OCI-LY1 (cell line): ENCODE data around the gene HACD2.

Experiments used
- H2AFZ ChIP-seq: fragments of 200-600 bp; sonication (generic), shearing (Covaris generic); 2 replicates; pipeline ENCODE4 v1.6.0; 2014; ENCODE audit warnings: antibody characterized with exemption, mild to moderate bottlenecking, low read length
- H3F3A ChIP-seq: fragments of 200-600 bp; sonication (generic), shearing (Covaris generic); 2 replicates; pipeline ENCODE4 v1.6.0; 2014; ENCODE audit warnings: mild to moderate bottlenecking, antibody characterized with exemption, low read length, moderate library complexity; ENCODE audit not compliant: insufficient read depth
- H3K27ac ChIP-seq: fragments of 200-600 bp; sonication (generic); 2 replicates; pipeline ENCODE4 v1.5.1; 2014; ENCODE audit warnings: low read length, mixed run types, mild to moderate bottlenecking, low read depth; ENCODE audit not compliant: poor library complexity, severe bottlenecking
- H3K27me3 ChIP-seq: fragments of 200-600 bp; sonication (generic); 2 replicates; pipeline ENCODE4 v1.6.0; 2014; ENCODE audit warnings: antibody characterized with exemption, mild to moderate bottlenecking, low read length, moderate library complexity; ENCODE audit not compliant: insufficient read depth
- H3K36me3 ChIP-seq: fragments of 200-600 bp; sonication (generic); 2 replicates; pipeline ENCODE4 v1.6.1; 2014; ENCODE audit warnings: mild to moderate bottlenecking, antibody characterized with exemption, low read length, moderate library complexity, mixed read lengths; ENCODE audit not compliant: insufficient read depth
- H3K4me1 ChIP-seq: fragments of 200-600 bp; sonication (generic); 2 replicates; pipeline ENCODE4 v1.5.1; 2014; ENCODE audit warnings: mild to moderate bottlenecking, low read length, moderate library complexity; ENCODE audit not compliant: insufficient read depth, severe bottlenecking
- H3K4me2 ChIP-seq: fragments of 200-600 bp; sonication (generic), shearing (Covaris generic); 2 replicates; pipeline ENCODE4 v1.6.1; 2014; ENCODE audit warnings: low read length
- H3K4me3 ChIP-seq: fragments of 200-600 bp; sonication (generic); 2 replicates; pipeline ENCODE4 v1.5.1; 2014; ENCODE audit warnings: low read length, low read depth, mild to moderate bottlenecking, mixed read lengths; ENCODE audit not compliant: poor library complexity, severe bottlenecking
- H3K79me2 ChIP-seq: fragments of 200-600 bp; shearing (Covaris generic); 2 replicates; pipeline ENCODE4 v1.6.1; 2016; ENCODE audit warnings: mixed run types, low read length, mixed read lengths; ENCODE audit not compliant: insufficient read depth
- H3K9ac ChIP-seq: fragments of 200-600 bp; sonication (generic), shearing (Covaris generic); 2 replicates; pipeline ENCODE4 v1.6.1; 2014; ENCODE audit warnings: mild to moderate bottlenecking, low read length, mixed read lengths
- H3K9me2 ChIP-seq: fragments of 200-600 bp; sonication (generic), shearing (Covaris generic); 2 replicates; pipeline ENCODE4 v1.6.1; 2014; ENCODE audit warnings: low read depth, mild to moderate bottlenecking, low read length, mixed read lengths
- H3K9me3 ChIP-seq: fragments of 200-600 bp; shearing (Covaris generic); 2 replicates; pipeline ENCODE4 v1.6.1; 2014; ENCODE audit warnings: low read length, mixed read lengths
- H4K20me1 ChIP-seq: fragments of 200-600 bp; sonication (generic), shearing (Covaris generic); 2 replicates; pipeline ENCODE4 v1.6.0; 2016; ENCODE audit warnings: mild to moderate bottlenecking, low read length; ENCODE audit not compliant: insufficient read depth
- CTCF ChIP-seq: fragments of 200-600 bp; sonication (generic), shearing (Covaris generic); IDR thresholded peaks from 2 replicates; pipeline ENCODE4 v1.5.1; 2017; ENCODE audit warnings: mild to moderate bottlenecking, antibody characterized with exemption, low read length, moderate library complexity, mixed read lengths
- EZH2 ChIP-seq: fragments of 200-600 bp; sonication (generic), shearing (Covaris generic); IDR thresholded peaks from 2 replicates; pipeline ENCODE4 v1.8.0; 2017; ENCODE audit warnings: borderline replicate concordance, mixed run types, mild to moderate bottlenecking, antibody characterized with exemption, low read length, moderate library complexity, mixed read lengths

The HACD2 gene

GRCh38 chr3:123486460-123486859 lies 98.4 kb downstream of the HACD2 start:
- Histone ChIP-seq H3K27ac (no peak overlapping the region), H3K36me3 (no peaks in the 10 kb centered on the region), H3K79me2 (no peaks in the 10 kb centered on the region), H3K9me3 (no peaks in the 10 kb centered on the region), H3K9ac (no peak overlapping the region), H2AFZ (no peak overlapping the region), H3F3A (no peaks in the 10 kb centered on the region), H4K20me1 (no peaks in the 10 kb centered on the region), H3K27me3 (no peaks in the 10 kb centered on the region), H3K9me2 (no peaks in the 10 kb centered on the region), H3K4me1 (no peaks in the 10 kb centered on the region), H3K4me3 (no peak overlapping the region), H3K4me2 (no peak overlapping the region)
- TF ChIP-seq CTCF (no peak), EZH2 (no peak)

- TF ChIP-seq EZH2 (no peak), CTCF (no peak)
- Histone ChIP-seq H3K9me2 (no peaks in the 10 kb centered on the region), H3K79me2 (no peaks in the 10 kb centered on the region), H3K27ac (no peak overlapping the region), H3K9me3 (no peaks in the 10 kb centered on the region), H3K9ac (no peak overlapping the region), H3K4me2 (no peak overlapping the region), H2AFZ (no peak overlapping the region), H3K36me3 (no peaks in the 10 kb centered on the region), H3K4me1 (no peaks in the 10 kb centered on the region), H3K27me3 (no peaks in the 10 kb centered on the region), H4K20me1 (no peaks in the 10 kb centered on the region), H3F3A (no peaks in the 10 kb centered on the region), H3K4me3 (no peak overlapping the region)
Measured at GRCh38 chr3:123485551-123485950, 99.3 kb downstream of the HACD2 start.

GRCh38 chr3:123483146-123483545 lies 101.7 kb downstream of the HACD2 start:
- H3K9ac ChIP-seq, result no peak overlapping the region
- H3K4me3 ChIP-seq, result no peak overlapping the region
- no peak overlapping the region for H3K27ac ChIP-seq
- no peaks in the 10 kb centered on the region for H4K20me1 ChIP-seq
- H3K9me2 ChIP-seq, result no peaks in the 10 kb centered on the region
- no peaks in the 10 kb centered on the region for H3K79me2 ChIP-seq
- no peaks in the 10 kb centered on the region for H3F3A ChIP-seq
- no peak overlapping the region for H2AFZ ChIP-seq
- TF ChIP-seq EZH2 (no peak), CTCF (no peak)
- no peaks in the 10 kb centered on the region for H3K36me3 ChIP-seq
- H3K9me3 ChIP-seq, result no peaks in the 10 kb centered on the region
- no peaks in the 10 kb centered on the region for H3K27me3 ChIP-seq
- no peak overlapping the region for H3K4me2 ChIP-seq
- H3K4me1 ChIP-seq, result no peaks in the 10 kb centered on the region
